ENCODE measurements around the gene NEUROG2. TPM values are rescaled to one million over a fixed set of nuclear protein-coding genes. Genes with fewer than 3 reads are reported as not detected.

Gene NEUROG2
- total RNA-seq, 1 experiment from 2014 or later: not detected

GRCh38 chr4:112546476-112546875 lies 30.5 kb upstream of the NEUROG2 start:
- Histone ChIP-seq H4K91ac (ENCODE audit: insufficient read length, low read depth, low read length) (no peak overlapping the region), H3K23me2 (ENCODE audit: insufficient read length, low read depth, low read length, poor library complexity, severe bottlenecking) (no peaks in the 10 kb centered on the region), H3K18ac (ENCODE audit: insufficient read length, low read depth, low read length) (no peak overlapping the region), H3K23ac (ENCODE audit: insufficient read length, low read depth, low read length) (no peak overlapping the region), H3K56ac (ENCODE audit: insufficient read length, low read depth, low read length) (no peak overlapping the region), H3K9ac (ENCODE audit: extremely low read depth, insufficient read length, low read length) (no peak overlapping the region), H2BK12ac (ENCODE audit: insufficient read length, low read depth, low read length) (no peak overlapping the region), H3K4me2 (ENCODE audit: insufficient read depth, insufficient read length, low read length) (no peak overlapping the region), H2BK5ac (ENCODE audit: insufficient read length, low read length) (no peak overlapping the region), H3K4ac (ENCODE audit: low read depth, low read length) (no peak overlapping the region), H3K9me3 (ENCODE audit: control insufficient read depth, low read depth, low read length) (no peaks in the 10 kb centered on the region), H2BK120ac (ENCODE audit: low read depth, low read length, poor library complexity, severe bottlenecking) (no peak overlapping the region), H3K4me1 (ENCODE audit: insufficient read depth, low read length) (no peaks in the 10 kb centered on the region), H4K8ac (replicated peaks; ENCODE audit: insufficient read length, low read depth, low read length) (no peak overlapping the region), H3K79me2 (ENCODE audit: insufficient read depth, low read length) (no peaks in the 10 kb centered on the region), H4K20me1 (ENCODE audit: control insufficient read depth, insufficient read depth, insufficient read length) (no peaks in the 10 kb centered on the region), H3K27me3 (ENCODE audit: insufficient read depth, low read length) (no peaks in the 10 kb centered on the region), H3K14ac (ENCODE audit: insufficient read depth, low read length) (no peak overlapping the region), H2AK5ac (ENCODE audit: insufficient read length, low read length) (no peak overlapping the region), H2BK15ac (ENCODE audit: low read depth, low read length) (no peak overlapping the region), H3K27ac (ENCODE audit: insufficient read length, low read depth, low read length) (no peak overlapping the region), H3K79me1 (ENCODE audit: insufficient read depth, low read depth, low read length, poor library complexity, severe bottlenecking) (no peaks in the 10 kb centered on the region), H2AFZ (ENCODE audit: low read length) (no peak overlapping the region), H4K5ac (ENCODE audit: insufficient read length, low read depth, low read length) (no peak overlapping the region), H3T11ph (ENCODE audit: low read length) (no peak overlapping the region), H2BK20ac (ENCODE audit: low read depth, low read length, poor library complexity, severe bottlenecking) (no peak overlapping the region)
- H3K9me3 Mint-ChIP-seq: no peaks in the 10 kb centered on the region
- H3K4me1 Mint-ChIP-seq: 0 out of 4 replicates have a peak, but pooled peaks cover 0 to 2% of the 10 kb centered on the region in 2 experiments
- peaks cover 0 to 7% (median 1%) of the 10 kb centered on the region in 3 experiments; a peak in 2 of 7 replicates for H3K36me3 Mint-ChIP-seq (ENCODE audit: insufficient read depth in 1 of 3, low read depth in 3 of 3)
- no peak overlapping the region for H3K4me3 Mint-ChIP-seq
- H3K27me3 Mint-ChIP-seq (ENCODE audit: low read depth): no peaks in the 10 kb centered on the region
- no peak for TF ChIP-seq CTCF (conservative IDR thresholded peaks at IDR 0.05)
- no peak for DNase-seq
- no CpG with 5 or more reads among the region's 2 CpGs for WGBS (ENCODE audit: extremely low coverage, insufficient read length, low lambda C conversion rate)
- H3K27ac Mint-ChIP-seq: no peak overlapping the region
